Measurements from ENCODE around the gene TSNAXIP1. TPM values are rescaled to one million over a fixed set of nuclear protein-coding genes. Genes with fewer than 3 reads are reported as not detected.

TSNAXIP1 gene
- total and polyA plus RNA-seq, 4 donors: 0.09 to 1.5 (median 0.69) TPM

- Histone ChIP-seq H3K4me3 (ENCODE audit: low read depth in 1 of 3, low read length in 3 of 3) (no peak overlapping the region), H3K27ac (ENCODE audit: low read depth in 1 of 2, low read length in 2 of 2) (no peak overlapping the region), H3K27me3 (ENCODE audit: control insufficient read depth in 4 of 4, insufficient read depth in 4 of 4, low read length in 3 of 4) (no peaks in the 10 kb centered on the region), H3K9me3 (ENCODE audit: control insufficient read depth in 4 of 4, low read length in 3 of 4) (no peaks in the 10 kb centered on the region), H3K4me1 (ENCODE audit: control insufficient read depth in 4 of 4, insufficient read depth in 4 of 4, low read length in 3 of 4) (peaks cover 8 to 23% (median 18%) of the 10 kb centered on the region in 4 donors), H3K36me3 (ENCODE audit: control insufficient read depth in 4 of 4, insufficient read depth in 3 of 4, low read depth in 1 of 4, low read length in 3 of 4) (no peaks in the 10 kb centered on the region), H3K9ac (ENCODE audit: low read depth in 1 of 2, low read length in 2 of 2) (no peak overlapping the region)
- WGBS: 100% methylated on average over 3 of the region's 3 CpGs
- TF ChIP-seq HNF4G (IDR thresholded peaks at IDR 0.05) (no peak), FOXA2 (IDR thresholded peaks at IDR 0.05) (no peak), EGR1 (IDR thresholded peaks at IDR 0.05; ENCODE audit: low read depth in 2 of 2) (no peak), FOXA1 (IDR thresholded peaks at IDR 0.05) (no peak), REST (IDR thresholded peaks at IDR 0.05) (no peak), NR2F2 (IDR thresholded peaks at IDR 0.05) (no peak), HNF4A (conservative IDR thresholded peaks at IDR 0.05) (no peak), ATF3 (IDR thresholded peaks at IDR 0.05) (no peak), GABPA (IDR thresholded peaks at IDR 0.05 in 1 of 2, conservative IDR thresholded peaks at IDR 0.05 in 1 of 2) (no peak), SP1 (IDR thresholded peaks at IDR 0.05) (no peak), JUND (IDR thresholded peaks at IDR 0.05) (no peak), RAD21 (IDR thresholded peaks at IDR 0.05) (no peak), YY1 (IDR thresholded peaks at IDR 0.05) (no peak), RXRA (IDR thresholded peaks at IDR 0.05) (no peak)
- TF ChIP-seq, protein P1, sequence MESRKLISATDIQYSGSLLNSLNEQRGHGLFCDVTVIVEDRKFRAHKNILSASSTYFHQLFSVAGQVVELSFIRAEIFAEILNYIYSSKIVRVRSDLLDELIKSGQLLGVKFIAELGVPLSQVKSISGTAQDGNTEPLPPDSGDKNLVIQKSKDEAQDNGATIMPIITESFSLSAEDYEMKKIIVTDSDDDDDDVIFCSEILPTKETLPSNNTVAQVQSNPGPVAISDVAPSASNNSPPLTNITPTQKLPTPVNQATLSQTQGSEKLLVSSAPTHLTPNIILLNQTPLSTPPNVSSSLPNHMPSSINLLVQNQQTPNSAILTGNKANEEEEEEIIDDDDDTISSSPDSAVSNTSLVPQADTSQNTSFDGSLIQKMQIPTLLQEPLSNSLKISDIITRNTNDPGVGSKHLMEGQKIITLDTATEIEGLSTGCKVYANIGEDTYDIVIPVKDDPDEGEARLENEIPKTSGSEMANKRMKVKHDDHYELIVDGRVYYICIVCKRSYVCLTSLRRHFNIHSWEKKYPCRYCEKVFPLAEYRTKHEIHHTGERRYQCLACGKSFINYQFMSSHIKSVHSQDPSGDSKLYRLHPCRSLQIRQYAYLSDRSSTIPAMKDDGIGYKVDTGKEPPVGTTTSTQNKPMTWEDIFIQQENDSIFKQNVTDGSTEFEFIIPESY (IDR thresholded peaks at IDR 0.05): no peak
- TF ChIP-seq, protein P2, sequence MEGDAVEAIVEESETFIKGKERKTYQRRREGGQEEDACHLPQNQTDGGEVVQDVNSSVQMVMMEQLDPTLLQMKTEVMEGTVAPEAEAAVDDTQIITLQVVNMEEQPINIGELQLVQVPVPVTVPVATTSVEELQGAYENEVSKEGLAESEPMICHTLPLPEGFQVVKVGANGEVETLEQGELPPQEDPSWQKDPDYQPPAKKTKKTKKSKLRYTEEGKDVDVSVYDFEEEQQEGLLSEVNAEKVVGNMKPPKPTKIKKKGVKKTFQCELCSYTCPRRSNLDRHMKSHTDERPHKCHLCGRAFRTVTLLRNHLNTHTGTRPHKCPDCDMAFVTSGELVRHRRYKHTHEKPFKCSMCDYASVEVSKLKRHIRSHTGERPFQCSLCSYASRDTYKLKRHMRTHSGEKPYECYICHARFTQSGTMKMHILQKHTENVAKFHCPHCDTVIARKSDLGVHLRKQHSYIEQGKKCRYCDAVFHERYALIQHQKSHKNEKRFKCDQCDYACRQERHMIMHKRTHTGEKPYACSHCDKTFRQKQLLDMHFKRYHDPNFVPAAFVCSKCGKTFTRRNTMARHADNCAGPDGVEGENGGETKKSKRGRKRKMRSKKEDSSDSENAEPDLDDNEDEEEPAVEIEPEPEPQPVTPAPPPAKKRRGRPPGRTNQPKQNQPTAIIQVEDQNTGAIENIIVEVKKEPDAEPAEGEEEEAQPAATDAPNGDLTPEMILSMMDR (IDR thresholded peaks at IDR 0.05; ENCODE audit: low read depth, low read length, missing input control): no peak
- TF ChIP-seq, protein P3, sequence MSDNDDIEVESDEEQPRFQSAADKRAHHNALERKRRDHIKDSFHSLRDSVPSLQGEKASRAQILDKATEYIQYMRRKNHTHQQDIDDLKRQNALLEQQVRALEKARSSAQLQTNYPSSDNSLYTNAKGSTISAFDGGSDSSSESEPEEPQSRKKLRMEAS (IDR thresholded peaks at IDR 0.05): no peak
- DNase-seq (ENCODE audit: low spot score): no peak
Observed at GRCh38 chr16:67853670-67854069, 47.0 kb downstream of the TSNAXIP1 start.

DNA sequence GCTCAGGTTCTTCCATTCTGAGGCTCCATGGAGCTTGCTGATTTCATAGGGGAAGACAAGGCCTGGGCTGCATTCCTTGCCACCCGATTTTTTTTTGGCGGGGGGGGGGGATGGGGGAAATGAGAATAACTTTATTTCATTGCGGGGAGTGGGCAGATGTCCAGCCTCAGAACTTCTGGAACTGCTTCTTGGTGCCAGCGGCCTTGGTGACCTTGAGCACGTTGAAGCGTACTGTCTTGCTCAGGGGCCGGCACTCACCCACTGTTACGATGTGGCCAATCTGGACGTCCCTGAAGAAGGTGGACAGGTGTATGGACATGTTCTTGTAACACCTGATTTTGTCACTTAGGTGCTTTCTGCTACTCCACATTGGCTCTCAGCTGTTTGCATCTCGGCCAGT, 49.1 kb downstream of the TSNAXIP1 start:
- no peaks in the 10 kb centered on the region for H3K27me3 ChIP-seq (ENCODE audit: control insufficient read depth in 4 of 4, insufficient read depth in 4 of 4, low read length in 3 of 4)
- H3K36me3 ChIP-seq (ENCODE audit: control insufficient read depth in 4 of 4, insufficient read depth in 3 of 4, low read depth in 1 of 4, low read length in 3 of 4): no peaks in the 10 kb centered on the region
- no peak for DNase-seq (ENCODE audit: low spot score)
- TF ChIP-seq RXRA (IDR thresholded peaks at IDR 0.05): no peak
- no peak for TF ChIP-seq JUND (IDR thresholded peaks at IDR 0.05)
- TF ChIP-seq HNF4G (IDR thresholded peaks at IDR 0.05): no peak
- no peak for TF ChIP-seq SP1 (IDR thresholded peaks at IDR 0.05)
- no peak for TF ChIP-seq NR2F2 (IDR thresholded peaks at IDR 0.05)
- no peak for TF ChIP-seq GABPA (IDR thresholded peaks at IDR 0.05 in 1 of 2, conservative IDR thresholded peaks at IDR 0.05 in 1 of 2)
- WGBS: 85% methylated on average over 10 of the region's 10 CpGs
- H3K9me3 ChIP-seq (ENCODE audit: control insufficient read depth in 4 of 4, low read length in 3 of 4): no peaks in the 10 kb centered on the region
- H3K4me1 ChIP-seq (ENCODE audit: control insufficient read depth in 4 of 4, insufficient read depth in 4 of 4, low read length in 3 of 4): peaks cover 11 to 22% (median 17%) of the 10 kb centered on the region in 4 donors
- H3K4me3 ChIP-seq (ENCODE audit: low read depth in 1 of 3, low read length in 3 of 3): no peak overlapping the region
- no peak overlapping the region for H3K27ac ChIP-seq (ENCODE audit: low read depth in 1 of 2, low read length in 2 of 2)
- H3K9ac ChIP-seq (ENCODE audit: low read depth in 1 of 2, low read length in 2 of 2): no peak overlapping the region
